IPS-NIHi7 (cell line): ENCODE results near the gene OTOP3.

ENCODE experiments used
- DNase-seq: peaks from one replicate; pipeline ENCODE4 v3.0.0; 2012; ENCODE audit warnings: mixed read lengths; ENCODE audit errors: extremely low spot score

OTOP3 gene

GRCh38 chr17:74939534-74939933 is 3.8 kb downstream of the OTOP3 start:
- no peak for DNase-seq

- DNase-seq, result no peak
These were observed 5.5 kb downstream of the OTOP3 start for GRCh38 chr17:74941128-74941725.

GRCh38 chr17:74943808-74944522 is 8.3 kb downstream of the OTOP3 start:
- DNase-seq, result no peak

GRCh38 chr17:74945543-74945942 is 9.8 kb downstream of the OTOP3 start:
- DNase-seq, result no peak

GRCh38 chr17:74946641-74947040 is 10.9 kb downstream of the OTOP3 start:
- DNase-seq, result no peak

- DNase-seq, result no peak
These were observed 11.5 kb downstream of the OTOP3 start for GRCh38 chr17:74947041-74947754.

- no peak for DNase-seq
These were observed 13.9 kb downstream of the OTOP3 start for GRCh38 chr17:74949455-74950115.

- DNase-seq, result no peak
These were observed 14.5 kb downstream of the OTOP3 start for GRCh38 chr17:74950207-74950606.

GRCh38 chr17:74951065-74951464 is 15.4 kb downstream of the OTOP3 start:
- no peak for DNase-seq

- DNase-seq, result peak; percentile 82
These were observed 16.2 kb downstream of the OTOP3 start for GRCh38 chr17:74951680-74952421.

- DNase-seq, result no peak
These were observed 16.9 kb downstream of the OTOP3 start for GRCh38 chr17:74952431-74953133.

GRCh38 chr17:74953134-74953687 is 17.5 kb downstream of the OTOP3 start:
- DNase-seq, result no peak

GRCh38 chr17:74954115-74954514 is 18.4 kb downstream of the OTOP3 start:
- no peak for DNase-seq

GRCh38 chr17:74954665-74955421 is 19.1 kb downstream of the OTOP3 start:
- no peak for DNase-seq

GRCh38 chr17:74956093-74956492 is 20.4 kb downstream of the OTOP3 start:
- no peak for DNase-seq

GRCh38 chr17:74957935-74958740 is 22.4 kb downstream of the OTOP3 start:
- DNase-seq, result peak; percentile 91

GRCh38 chr17:74959826-74960515 is 24.3 kb downstream of the OTOP3 start:
- no peak for DNase-seq

GRCh38 chr17:74960570-74961342 is 25.1 kb downstream of the OTOP3 start:
- DNase-seq, result peak; percentile 87
